GM12878 (cell line): ENCODE results near the gene GABRB1. TPM values are rescaled to one million over a fixed set of nuclear protein-coding genes. Genes with fewer than 3 reads are reported as not detected.

Experiments used
- ATAC-seq: fragments of 200-7000 bp; cut with Tn5 transposase; 3 replicates; pipeline ENCODE4 v1.9.1; 2020; ENCODE audit warnings: mild to moderate bottlenecking, moderate library complexity
- BruUV-seq: library from RNA; stranded (reverse); fragments of 400-500 nt; replicated peaks from 2 replicates; lab custom pipeline; 2021; lab: Mats Ljungman, UMichigan
- CTCF ChIA-PET: fragments of 300-600 bp; sonication (Branson Sonifier 250); formaldehyde crosslinking; extraction: SDS; loops from one replicate; lab custom pipeline; 2021; ENCODE audit warnings: inconsistent platforms; lab: Yijun Ruan, JAX
- POLR2A ChIA-PET: fragments of 350-600 bp; formaldehyde crosslinking; extraction: SDS; loops from one replicate; lab custom pipeline; 2021; ENCODE audit warnings: inconsistent platforms; lab: Charles Lee
- RAD21 ChIA-PET: fragments of 300-600 bp; sonication (Branson Sonifier 250); formaldehyde crosslinking; loops from one replicate; lab custom pipeline; 2023; ENCODE audit warnings: antibody characterized with exemption; ENCODE audit not compliant: unreplicated experiment; lab: Charles Lee
- SMC1A ChIA-PET: fragments of 300-600 bp; sonication (Branson Sonifier 250); formaldehyde crosslinking; loops from one replicate; lab custom pipeline; 2023; ENCODE audit not compliant: unreplicated experiment, uncharacterized antibody; lab: Charles Lee
- DNase-seq: peaks from one replicate; pipeline ENCODE4 v3.0.0-alpha.2; 2011; ENCODE audit warnings: low read depth, low spot score
- FAIRE-seq: peaks from 3 replicates; lab custom pipeline; 2011; peaks lifted over from hg19 to GRCh38; lab: Jason Lieb, UNC
- H2AFZ ChIP-seq: 2 replicates; pipeline ENCODE4 v1.6.0; 2011; ENCODE audit warnings: low read depth, low read length, control low read depth; ENCODE audit not compliant: control insufficient read depth
- H3K27ac ChIP-seq: 2 replicates; pipeline ENCODE4 v1.5.1; 2011; ENCODE audit warnings: control low read depth; ENCODE audit not compliant: control insufficient read depth, insufficient read depth
- H3K27me3 ChIP-seq, 2 experiments: replicated peaks in 1 of 2; 2 replicates each; pipeline versions ENCODE4 v1.6.0 to v1.6.1; 2011; ENCODE audit warnings: low read length in 1 of 2; ENCODE audit not compliant: control insufficient read depth in 2 of 2, insufficient read depth in 2 of 2
- H3K36me3 ChIP-seq, 2 experiments: 2 replicates each; pipeline ENCODE4 v1.5.1; 2011; ENCODE audit warnings: low read length in 1 of 2; ENCODE audit not compliant: control insufficient read depth in 2 of 2, insufficient read depth in 2 of 2
- H3K4me1 ChIP-seq: 2 replicates; pipeline ENCODE4 v1.6.1; 2011; ENCODE audit warnings: mild to moderate bottlenecking, low read length, moderate library complexity, mixed read lengths; ENCODE audit not compliant: control insufficient read depth, insufficient read depth
- H3K4me2 ChIP-seq: 2 replicates; pipeline ENCODE4 v1.6.0; 2011; ENCODE audit warnings: control low read depth; ENCODE audit not compliant: control insufficient read depth, insufficient read depth
- H3K4me3 ChIP-seq: fragments of 200-600 bp; sonication (generic); 2 replicates; pipeline ENCODE4 v1.5.1; 2016
- H3K79me2 ChIP-seq: 2 replicates; pipeline ENCODE4 v1.6.0; 2011; ENCODE audit warnings: low read length; ENCODE audit not compliant: control insufficient read depth, insufficient read depth
- H3K9ac ChIP-seq: 2 replicates; pipeline ENCODE4 v1.8.0; 2011; ENCODE audit warnings: low read length, control low read depth, mixed read lengths; ENCODE audit not compliant: control insufficient read depth, insufficient read depth
- H3K9me3 ChIP-seq: replicated peaks from 3 replicates; pipeline ENCODE4 v1.5.1; 2011; ENCODE audit warnings: mild to moderate bottlenecking, low read length; ENCODE audit not compliant: control insufficient read depth, insufficient read depth
- H4K20me1 ChIP-seq: 2 replicates; pipeline ENCODE4 v1.6.0; 2011; ENCODE audit not compliant: control insufficient read depth, insufficient read depth
- CREB1 ChIP-seq: IDR thresholded peaks from 2 replicates; pipeline ENCODE4 v1.6.1; 2012; ENCODE audit warnings: low read depth, mild to moderate bottlenecking, inconsistent platforms
- IKZF1 ChIP-seq: fragments of 450-650 bp; conservative IDR thresholded peaks from 2 replicates; pipeline ENCODE4 v1.6.1; 2017; ENCODE audit warnings: antibody characterized with exemption, mild to moderate bottlenecking
- MLLT1 ChIP-seq: fragments of 450-650 bp; IDR thresholded peaks from 2 replicates; pipeline ENCODE4 v1.6.1; 2016; ENCODE audit warnings: mild to moderate bottlenecking
- REST ChIP-seq: IDR thresholded peaks from 2 replicates; pipeline ENCODE4 v1.6.1; 2012; ENCODE audit warnings: mild to moderate bottlenecking, low read depth, low read length
- ZBTB4 ChIP-seq: fragments of 450-650 bp; formaldehyde crosslinking; IDR thresholded peaks from 2 replicates; pipeline ENCODE4 v1.4.0; 2022; ENCODE audit warnings: mild to moderate bottlenecking, moderate library complexity
- WGBS: methylation state at CpG from one replicate; pipeline ENCODE4 v1.1.6; 2016; ENCODE audit warnings: low lambda C conversion rate; ENCODE audit not compliant: insufficient replicate concordance, insufficient coverage; ENCODE audit errors: missing lambda C conversion rate; 5-methylcytosine and 5-hydroxymethylcytosine counted together
- in situ Hi-C: fragments of 300-500 bp; cut with MboI; formaldehyde crosslinking; loops from 9 replicates; pipeline ENCODE4 v1.14.3; 2018; ENCODE audit warnings: mixed read lengths
- intact Hi-C: fragments of 100-400 bp; cut with micrococcal nuclease; formaldehyde crosslinking; loops from one replicate; pipeline ENCODE4 v1.14.2; 2022; ENCODE audit not compliant: unreplicated experiment
- polyA plus RNA-seq, 11 experiments: library from polyadenylated mRNA; depleted of rRNA in 4 of 11; unstranded in 6 of 11; stranded (reverse) in 5 of 11; fragments of >200 nt; fragmentation: Nextera tagmentation in 4 of 11; fragmentation: Illumina TruSeq in 1 of 11; extraction: Ambion mirVana in 4 of 11; extraction: Trizol in 1 of 11; gene quantifications; 1 replicate in 1 of 11; 2 replicates in 10 of 11; pipeline versions ENCODE4 v1.2.1 to v1.2.3, GENCODE V29; 2011 to 2016; ENCODE audit warnings: inconsistent platforms in 2 of 11, missing spikeins in 2 of 11, low read depth in 1 of 11
- total RNA-seq, 4 experiments: library from RNA; depleted of rRNA in 3 of 4; stranded (reverse); fragments of >200 nt in 3 of 4; fragmentation: Illumina TruSeq in 1 of 4; extraction: Trizol in 1 of 4; gene quantifications; 2 replicates each; pipeline versions ENCODE4 v1.2.1 to v1.2.3, GENCODE V29; 2013 to 2021

Gene GABRB1
- total and polyA plus RNA-seq, 10 of the 15 experiments (the other 5 are each of a cell fraction or from before 2014, with no cell fraction given): 0.13 to 0.92 TPM; not detected in 8

- TF ChIP-seq REST: no peak
- TF ChIP-seq MLLT1: no peak
- TF ChIP-seq CREB1: no peak
- TF ChIP-seq, all 136 proteins: peak for 0
Observed at GRCh38 chr4:46984781-46985180, 46.6 kb upstream of the GABRB1 start (continued).

- Histone ChIP-seq H3K79me2 (no peaks in the 10 kb centered on the region), H3K9ac (no peak overlapping the region), H3K9me3 (no peaks in the 10 kb centered on the region), H3K36me3 (no peaks in the 10 kb centered on the region), H3K27ac (no peak overlapping the region), H2AFZ (no peak overlapping the region), H3K4me2 (no peak overlapping the region), H4K20me1 (no peaks in the 10 kb centered on the region)
- in situ Hi-C loops: no loop called here
- ChIA-PET SMC1A (interaction anchor here (1.2 to 15.2 kb wide), 11 partner anchors 7 to 54 kb away, joined by 3 to 132 read pairs (median 8); no protein-coding TSS in a partner anchor), CTCF (interaction anchor here (0.9 to 3.5 kb wide), 6 partner anchors 10 to 136 kb away, joined by 3 to 23 read pairs (median 4); no protein-coding TSS in a partner anchor), RAD21 (interaction anchor here (1.1 to 3.6 kb wide), 5 partner anchors 11 to 135 kb away, joined by 3 to 28 read pairs (median 4); no protein-coding TSS in a partner anchor), POLR2A (interaction anchor here (0.7 to 1.5 kb wide), 6 partner anchors 9 to 23 kb away, joined by 3 to 4 read pairs (median 3); no protein-coding TSS in a partner anchor)
- intact Hi-C loops: no loop called here
- FAIRE-seq: no peak
- no peak for DNase-seq
- WGBS: 0% methylated on average over 3 of the region's 3 CpGs
- TF ChIP-seq IKZF1 (peak; percentile 12; the same call in 1 of the 2 replicates), ZBTB4 (CRISPR knock-in tag) (no peak)
- TF ChIP-seq, all 136 proteins: peak for 1
- peak; percentile 55; the same call in 2 of the 3 replicates for ATAC-seq
- BruUV-seq: no TSS peak
- Histone ChIP-seq H3K4me1 (no peaks in the 10 kb centered on the region), H3K4me3 (no peak overlapping the region), H3K27me3 (no peaks in the 10 kb centered on the region)
Observed at GRCh38 chr4:46986922-46987638, 44.3 kb upstream of the GABRB1 start.
